Anterior cingulate cortex (tissue), 58 donors: ENCODE data around the gene SEMA7A.

Experiments used
- DNase-seq, 58 donors: peaks; one replicate each; lab custom pipeline; 2025; lab: John Stamatoyannopoulos, UW

The SEMA7A gene

GRCh38 chr15:74380361-74381189, 53.2 kb downstream of the SEMA7A start:
- no peak for DNase-seq

- DNase-seq, result no peak
Measured at GRCh38 chr15:74378848-74379247, 54.9 kb downstream of the SEMA7A start.

- no peak for DNase-seq
Measured at GRCh38 chr15:74377831-74378766, 55.7 kb downstream of the SEMA7A start.

- no peak for DNase-seq
Measured at GRCh38 chr15:74376825-74377581, 56.8 kb downstream of the SEMA7A start.

GRCh38 chr15:74376226-74376625, 57.5 kb downstream of the SEMA7A start:
- DNase-seq, result no peak

GRCh38 chr15:74375303-74375693, 58.5 kb downstream of the SEMA7A start:
- DNase-seq, result peak in 49 of 58 donors; percentile 16 to 87 (median 49)

GRCh38 chr15:74374648-74375302, 59.0 kb downstream of the SEMA7A start:
- DNase-seq, result no peak

- DNase-seq, result peak in 57 of 58 donors; percentile 32 to 89 (median 76)
Measured at GRCh38 chr15:74373731-74374647, 59.8 kb downstream of the SEMA7A start.

- no peak for DNase-seq
Measured at GRCh38 chr15:74373056-74373650, 60.6 kb downstream of the SEMA7A start.

- no peak for DNase-seq
Measured at GRCh38 chr15:74370471-74370870, 63.3 kb downstream of the SEMA7A start.

- DNase-seq, result no peak
Measured at GRCh38 chr15:74369756-74370155, 64.0 kb downstream of the SEMA7A start.

GRCh38 chr15:74369084-74369745, 64.5 kb downstream of the SEMA7A start:
- DNase-seq, result no peak

GRCh38 chr15:74368121-74368520, 65.6 kb downstream of the SEMA7A start:
- no peak for DNase-seq

GRCh38 chr15:74367296-74367854, 66.4 kb downstream of the SEMA7A start, which contains the start of gene CYP11A1:
CYP11A1 (minus strand) TSS chr15:74367646; CDS start chr15:74367585, 61 bp downstream.
- no peak for DNase-seq

GRCh38 chr15:74365598-74366445, 67.9 kb downstream of the SEMA7A start:
- DNase-seq, result peak in 1 of 58 donors; percentile 10

- DNase-seq, result no peak
Measured at GRCh38 chr15:74364936-74365597, 68.7 kb downstream of the SEMA7A start.
